ENCODE data around the gene BMPR1B. TPM values are rescaled to one million over a fixed set of nuclear protein-coding genes. Genes with fewer than 3 reads are reported as not detected.

The BMPR1B gene
- total and polyA plus RNA-seq, 2 donors (not counting 1 experiment from before 2014, with no cell fraction given): not detected

DNA sequence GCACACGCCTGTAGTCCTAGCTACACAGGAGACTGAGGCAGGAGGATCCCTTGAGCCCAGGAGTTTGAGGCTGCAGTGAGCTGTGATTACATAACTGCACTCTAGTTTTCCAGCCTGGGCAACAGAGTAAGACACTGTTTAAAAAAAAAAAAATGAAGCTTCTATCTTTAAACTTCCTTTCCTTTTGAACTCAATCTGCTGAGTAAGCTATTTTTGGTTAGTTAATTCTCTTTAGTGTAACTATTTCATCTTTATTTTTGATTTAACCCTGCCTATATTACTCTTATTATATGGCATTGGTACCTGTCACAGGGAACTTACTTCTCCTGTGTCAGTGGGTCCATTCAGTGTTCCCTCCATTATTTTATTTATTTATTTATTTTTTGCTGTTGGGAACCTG is 160.8 kb downstream of the BMPR1B start:
- Histone ChIP-seq H3K9me3 (ENCODE audit: control extremely low read depth in 1 of 3, control insufficient read depth in 2 of 3, insufficient read depth in 1 of 3, low read length in 2 of 3) (peaks cover 0 to 9% (median 0%) of the 10 kb centered on the region in 3 donors), H3K27me3 (replicated peaks in 1 of 4; ENCODE audit: control extremely low read depth in 1 of 4, control insufficient read depth in 3 of 4, insufficient read depth in 4 of 4, low read length in 3 of 4) (no peaks in the 10 kb centered on the region), H2AFZ (ENCODE audit: insufficient read depth, low read depth, low read length, poor library complexity, severe bottlenecking) (no peak overlapping the region), H3K4me1 (ENCODE audit: control insufficient read depth in 2 of 2, insufficient read depth in 2 of 2, low read length in 2 of 2) (no peaks in the 10 kb centered on the region), H4K20me1 (ENCODE audit: control insufficient read depth, insufficient read depth, low read length, poor library complexity, severe bottlenecking) (no peaks in the 10 kb centered on the region), H3K79me2 (ENCODE audit: control insufficient read depth, insufficient read depth, low read length) (no peaks in the 10 kb centered on the region), H3K36me3 (replicated peaks in 1 of 2; ENCODE audit: control extremely low read depth in 1 of 2, control insufficient read depth in 1 of 2, extremely low read depth in 1 of 2, insufficient read depth in 2 of 2, low read length in 1 of 2) (no peaks in the 10 kb centered on the region), H3K27ac (ENCODE audit: low read length in 2 of 2) (no peak overlapping the region), H3K4me3 (ENCODE audit: control extremely low read depth in 1 of 5, extremely low read depth in 1 of 5, insufficient read depth in 1 of 5, low read depth in 2 of 5, low read length in 4 of 5) (no peak overlapping the region), H3K9ac (ENCODE audit: low read length) (no peak overlapping the region), H3K4me2 (replicated peaks; ENCODE audit: low read depth, low read length, poor library complexity, severe bottlenecking) (no peak overlapping the region)
- no peak for DNase-seq
- Mint-ChIP-seq H3K27me3 (no peaks in the 10 kb centered on the region), H3K4me3 (no peak overlapping the region), H3K27ac (no peak overlapping the region), H3K9me3 (ENCODE audit: insufficient read depth) (no peaks in the 10 kb centered on the region), H3K4me1 (no peaks in the 10 kb centered on the region)
- TF ChIP-seq EZH2 (IDR thresholded peaks at IDR 0.05; ENCODE audit: borderline replicate concordance, insufficient read depth, low read depth, low read length, poor library complexity, severe bottlenecking): no peak
- TF ChIP-seq, protein P1, sequence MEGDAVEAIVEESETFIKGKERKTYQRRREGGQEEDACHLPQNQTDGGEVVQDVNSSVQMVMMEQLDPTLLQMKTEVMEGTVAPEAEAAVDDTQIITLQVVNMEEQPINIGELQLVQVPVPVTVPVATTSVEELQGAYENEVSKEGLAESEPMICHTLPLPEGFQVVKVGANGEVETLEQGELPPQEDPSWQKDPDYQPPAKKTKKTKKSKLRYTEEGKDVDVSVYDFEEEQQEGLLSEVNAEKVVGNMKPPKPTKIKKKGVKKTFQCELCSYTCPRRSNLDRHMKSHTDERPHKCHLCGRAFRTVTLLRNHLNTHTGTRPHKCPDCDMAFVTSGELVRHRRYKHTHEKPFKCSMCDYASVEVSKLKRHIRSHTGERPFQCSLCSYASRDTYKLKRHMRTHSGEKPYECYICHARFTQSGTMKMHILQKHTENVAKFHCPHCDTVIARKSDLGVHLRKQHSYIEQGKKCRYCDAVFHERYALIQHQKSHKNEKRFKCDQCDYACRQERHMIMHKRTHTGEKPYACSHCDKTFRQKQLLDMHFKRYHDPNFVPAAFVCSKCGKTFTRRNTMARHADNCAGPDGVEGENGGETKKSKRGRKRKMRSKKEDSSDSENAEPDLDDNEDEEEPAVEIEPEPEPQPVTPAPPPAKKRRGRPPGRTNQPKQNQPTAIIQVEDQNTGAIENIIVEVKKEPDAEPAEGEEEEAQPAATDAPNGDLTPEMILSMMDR (IDR thresholded peaks at IDR 0.05): no peak
- WGBS (ENCODE audit: insufficient coverage): 100% methylated on average over 1 of the region's 1 CpG
- intact Hi-C loops (cut with micrococcal nuclease): no loop called here
- ChIA-PET CTCF (no interaction called here), POLR2A (no interaction called here)
- ATAC-seq (ENCODE audit: low read depth): no peak

GRCh38 chr4:94920369-94920768 is 162.6 kb downstream of the BMPR1B start:
- H3K27ac Mint-ChIP-seq: no peak overlapping the region
- H3K9me3 Mint-ChIP-seq (ENCODE audit: insufficient read depth): no peaks in the 10 kb centered on the region
- H3K4me1 ChIP-seq (ENCODE audit: control insufficient read depth in 2 of 2, insufficient read depth in 2 of 2, low read length in 2 of 2): no peaks in the 10 kb centered on the region
- H3K4me2 ChIP-seq (replicated peaks; ENCODE audit: low read depth, low read length, poor library complexity, severe bottlenecking): no peak overlapping the region
- intact Hi-C loops (cut with micrococcal nuclease): no loop called here
- ChIA-PET POLR2A (no interaction called here), CTCF (no interaction called here)
- H2AFZ ChIP-seq (ENCODE audit: insufficient read depth, low read depth, low read length, poor library complexity, severe bottlenecking): no peak overlapping the region
- no peak overlapping the region for H3K4me3 Mint-ChIP-seq
- no peaks in the 10 kb centered on the region for H3K27me3 Mint-ChIP-seq
- no peak overlapping the region for H3K9ac ChIP-seq (ENCODE audit: low read length)
- DNase-seq (no peak), ATAC-seq (ENCODE audit: low read depth) (no peak)
- H3K36me3 ChIP-seq (replicated peaks in 1 of 2; ENCODE audit: control extremely low read depth in 1 of 2, control insufficient read depth in 1 of 2, extremely low read depth in 1 of 2, insufficient read depth in 2 of 2, low read length in 1 of 2): no peaks in the 10 kb centered on the region
- no peak overlapping the region for H3K4me3 ChIP-seq (ENCODE audit: control extremely low read depth in 1 of 5, extremely low read depth in 1 of 5, insufficient read depth in 1 of 5, low read depth in 2 of 5, low read length in 4 of 5)
- no peaks in the 10 kb centered on the region for H3K27me3 ChIP-seq (replicated peaks in 1 of 4; ENCODE audit: control extremely low read depth in 1 of 4, control insufficient read depth in 3 of 4, insufficient read depth in 4 of 4, low read length in 3 of 4)
- no peaks in the 10 kb centered on the region for H4K20me1 ChIP-seq (ENCODE audit: control insufficient read depth, insufficient read depth, low read length, poor library complexity, severe bottlenecking)
- peaks cover 0 to 9% (median 0%) of the 10 kb centered on the region in 3 donors for H3K9me3 ChIP-seq (ENCODE audit: control extremely low read depth in 1 of 3, control insufficient read depth in 2 of 3, insufficient read depth in 1 of 3, low read length in 2 of 3)
- WGBS (ENCODE audit: insufficient coverage): 100% methylated on average over 2 of the region's 4 CpGs
- no peak overlapping the region for H3K27ac ChIP-seq (ENCODE audit: low read length in 2 of 2)
- H3K4me1 Mint-ChIP-seq: no peaks in the 10 kb centered on the region
- TF ChIP-seq, protein P1 (IDR thresholded peaks at IDR 0.05): no peak
- TF ChIP-seq EZH2 (IDR thresholded peaks at IDR 0.05; ENCODE audit: borderline replicate concordance, insufficient read depth, low read depth, low read length, poor library complexity, severe bottlenecking): no peak
- no peaks in the 10 kb centered on the region for H3K79me2 ChIP-seq (ENCODE audit: control insufficient read depth, insufficient read depth, low read length)
